ENCODE results near the gene LEAP2. TPM values are rescaled to one million over a fixed set of nuclear protein-coding genes. Genes with fewer than 3 reads are reported as not detected.

LEAP2 gene
- total RNA-seq, 1 donor from 2014 or later, result 3.3 TPM

- intact Hi-C loops (cut with micrococcal nuclease), result no loop called here
- no peak overlapping the region for H3K27ac Mint-ChIP-seq
- CTCF ChIA-PET, result interaction anchor here (0.8 kb wide), 1 partner anchor 44 kb away, joined by 3 read pairs; no protein-coding TSS in a partner anchor
Observed at GRCh38 chr5:132860742-132861141, 12.7 kb upstream of the LEAP2 start.

GRCh38 chr5:132865668-132866341, 7.7 kb upstream of the LEAP2 start:
- peak; percentile 16 for ATAC-seq (ENCODE audit: low read depth)
- TF ChIP-seq CTCF (IDR thresholded peaks at IDR 0.05), result no peak
- no peaks in the 10 kb centered on the region for H3K9me3 Mint-ChIP-seq

More at GRCh38 chr5:132860742-132861141, 12.7 kb upstream of the LEAP2 start:
- ATAC-seq (ENCODE audit: low read depth) (no peak), DNase-seq (no peak)
- peaks cover 7% of the 10 kb centered on the region for H3K4me1 Mint-ChIP-seq
- peaks cover 2% of the 10 kb centered on the region for H3K27me3 Mint-ChIP-seq
- no peaks in the 10 kb centered on the region for H3K9me3 Mint-ChIP-seq
- H3K4me3 Mint-ChIP-seq, result no peak overlapping the region
- H3K36me3 Mint-ChIP-seq (ENCODE audit: low read depth), result no peaks in the 10 kb centered on the region
- TF ChIP-seq CTCF (IDR thresholded peaks at IDR 0.05), result no peak
- POLR2A ChIA-PET, result interaction anchor here (0.5 kb wide), 1 partner anchor 1775 kb away, joined by 4 read pairs; no protein-coding TSS in a partner anchor

GRCh38 chr5:132866342-132867045, 7.0 kb upstream of the LEAP2 start, which contains the start of the genes GDF9 and UQCRQ:
Gene GDF9, minus strand, starts transcription at chr5:132866469. Its CDS starts 1,936 bp downstream, at chr5:132864533.
Gene UQCRQ, plus strand, starts transcription at chr5:132866642. Its CDS starts 240 bp downstream, at chr5:132866882.
- Mint-ChIP-seq H3K27ac (peak within 1 kb of the TSS; percentile 98), H3K4me1 (peaks cover 25% of the 10 kb centered on the region), H3K27me3 (no peaks in the 10 kb centered on the region), H3K36me3 (ENCODE audit: low read depth) (peaks cover 34% of the 10 kb centered on the region), H3K4me3 (peak within 1 kb of the TSS; percentile 99), H3K9me3 (no peaks in the 10 kb centered on the region)
- DNase-seq, result peak; percentile 77
- peak; percentile 98 for ATAC-seq (ENCODE audit: low read depth)
- CTCF ChIA-PET, result interaction anchor here (1.2 to 1.5 kb wide), 2 partner anchors 36 to 366 kb away, joined by 3 to 5 read pairs; partner anchors contain the start of gene SHROOM1
- TF ChIP-seq CTCF (IDR thresholded peaks at IDR 0.05), result no peak
- POLR2A ChIA-PET, result interaction anchor here (0.6 to 1.7 kb wide), 14 partner anchors 14 to 1360 kb away, joined by 3 to 7 read pairs (median 3); partner anchors contain the start of genes AFF4, IRF1, KIF3A and PPP2CA
- intact Hi-C loops (cut with micrococcal nuclease), result loop anchor here (1.0 to 5.0 kb wide), 6 partner anchors 16 to 456 kb away; partner anchors contain the start of genes AFF4, KIF3A and SHROOM1

More at GRCh38 chr5:132865668-132866341, 7.7 kb upstream of the LEAP2 start:
- H3K27ac Mint-ChIP-seq, result peak overlapping the region; percentile 98
- no peak for DNase-seq
- ChIA-PET CTCF (interaction anchor here (1.2 to 1.5 kb wide), 2 partner anchors 36 to 365 kb away, joined by 3 to 5 read pairs; partner anchors contain the start of gene SHROOM1), POLR2A (interaction anchor here (0.7 to 1.7 kb wide), 11 partner anchors 15 to 531 kb away, joined by 3 to 7 read pairs (median 3); partner anchors contain the start of genes AFF4, IRF1, RAD50 and SLC22A5)
- peak overlapping the region; percentile 99 for H3K4me3 Mint-ChIP-seq
- peaks cover 30% of the 10 kb centered on the region for H3K36me3 Mint-ChIP-seq (ENCODE audit: low read depth)
- intact Hi-C loops (cut with micrococcal nuclease), result loop anchor here (1.0 to 5.0 kb wide), 6 partner anchors 17 to 456 kb away; partner anchors contain the start of genes AFF4, KIF3A and SHROOM1
- H3K4me1 Mint-ChIP-seq, result peaks cover 25% of the 10 kb centered on the region
- no peaks in the 10 kb centered on the region for H3K27me3 Mint-ChIP-seq

GRCh38 chr5:132867046-132867451, 6.4 kb upstream of the LEAP2 start:
- ChIA-PET CTCF (interaction anchor here (1.5 kb wide), 1 partner anchor 366 kb away, joined by 5 read pairs; no protein-coding TSS in a partner anchor), POLR2A (interaction anchor here (0.6 to 1.7 kb wide), 12 partner anchors 16 to 1359 kb away, joined by 3 to 7 read pairs (median 3); partner anchors contain the start of genes AFF4, IRF1, KIF3A and PPP2CA)
- no peaks in the 10 kb centered on the region for H3K9me3 Mint-ChIP-seq
- intact Hi-C loops (cut with micrococcal nuclease), result loop anchor here (2.0 to 5.0 kb wide), 2 partner anchors 16 to 365 kb away; no protein-coding TSS in a partner anchor
- H3K27me3 Mint-ChIP-seq, result no peaks in the 10 kb centered on the region
- peaks cover 34% of the 10 kb centered on the region for H3K36me3 Mint-ChIP-seq (ENCODE audit: low read depth)
- TF ChIP-seq CTCF (IDR thresholded peaks at IDR 0.05), result no peak
- peak; percentile 13 for ATAC-seq (ENCODE audit: low read depth)
- peaks cover 25% of the 10 kb centered on the region for H3K4me1 Mint-ChIP-seq
- no peak for DNase-seq
- H3K4me3 Mint-ChIP-seq, result peak overlapping the region; percentile 99
- peak overlapping the region; percentile 98 for H3K27ac Mint-ChIP-seq

All from activated B cell treated with CpG ODN at 0.5 μM for 24 hours (primary cell).